Epithelial cell of esophagus (primary cell): Measurements from ENCODE around the gene PEX12.

ENCODE experiments used
- DNase-seq: peaks from one replicate; pipeline ENCODE4 v3.0.0; 2010; ENCODE audit warnings: low read depth
- H3K4me3 ChIP-seq: 2 replicates; pipeline ENCODE4 v1.5.1; 2011; ENCODE audit warnings: mild to moderate bottlenecking, low read length, control low read depth
- CTCF ChIP-seq: IDR thresholded peaks from 2 replicates; pipeline ENCODE4 v1.5.1; 2011; ENCODE audit warnings: low read depth, mild to moderate bottlenecking, low read length, control low read depth, inconsistent platforms; ENCODE audit not compliant: insufficient read depth; ENCODE audit errors: missing control alignments

Gene PEX12

GRCh38 chr17:35548208-35548810 lies 30.1 kb downstream of the PEX12 start:
- no peak overlapping the region for H3K4me3 ChIP-seq
- DNase-seq = no peak
- no peak for TF ChIP-seq CTCF

GRCh38 chr17:35546487-35546886 lies 31.9 kb downstream of the PEX12 start:
- no peak for DNase-seq
- H3K4me3 ChIP-seq = no peak overlapping the region
- TF ChIP-seq CTCF = no peak

DNA sequence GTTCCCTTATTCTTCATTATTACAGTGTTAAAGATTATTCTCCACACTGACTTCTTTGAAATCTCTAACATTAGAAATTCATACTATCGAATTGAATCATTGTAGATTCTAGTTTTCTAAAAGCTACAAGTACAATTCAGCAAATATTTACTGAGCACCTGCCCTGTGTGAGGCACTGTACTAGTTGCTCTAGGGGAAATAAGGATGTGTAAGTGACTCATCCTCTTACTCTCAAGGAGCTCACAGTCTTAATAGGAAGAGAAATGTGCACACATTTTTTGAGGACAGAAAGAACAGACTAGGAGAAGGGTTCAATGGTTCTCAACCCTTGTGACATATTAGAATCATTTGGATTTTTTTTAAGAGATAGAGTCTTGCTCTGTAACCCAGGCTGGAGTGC lies 33.2 kb downstream of the PEX12 start:
- H3K4me3 ChIP-seq = no peak overlapping the region
- TF ChIP-seq CTCF = no peak
- DNase-seq = peak; percentile 50

GRCh38 chr17:35543856-35544255 lies 34.5 kb downstream of the PEX12 start:
- TF ChIP-seq CTCF = no peak
- DNase-seq = peak; percentile 28
- no peak overlapping the region for H3K4me3 ChIP-seq

GRCh38 chr17:35542990-35543389 lies 35.4 kb downstream of the PEX12 start:
- no peak for TF ChIP-seq CTCF
- DNase-seq = no peak

GRCh38 chr17:35541434-35541833 lies 36.9 kb downstream of the PEX12 start:
- no peak for TF ChIP-seq CTCF
- no peak overlapping the region for H3K4me3 ChIP-seq
- no peak for DNase-seq

More at GRCh38 chr17:35542990-35543389, 35.4 kb downstream of the PEX12 start:
- H3K4me3 ChIP-seq = no peak overlapping the region
